ENCODE measurements around the gene FAM221B.

FAM221B gene

DNA sequence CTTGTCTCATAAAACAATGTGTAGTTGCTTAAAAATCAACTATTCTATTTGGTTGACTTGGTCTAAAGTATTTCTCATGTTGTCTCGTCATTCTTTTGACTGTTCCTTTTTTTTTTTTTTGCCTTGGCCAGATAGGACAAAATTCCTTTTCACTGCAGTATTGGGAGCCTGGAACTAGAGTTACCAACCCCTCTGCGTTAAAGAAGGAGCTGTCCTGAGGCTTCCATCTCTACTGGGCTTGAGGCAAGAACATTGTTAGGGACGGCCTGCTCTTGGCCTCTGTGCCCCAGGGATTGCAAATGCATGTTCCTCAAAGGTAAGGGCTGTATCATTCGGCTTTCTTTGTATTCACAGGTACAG is 38.5 kb downstream of the FAM221B start:
- DNase-seq = no peak

- no peak for DNase-seq
Observed at GRCh38 chr9:35789541-35789940, 39.0 kb downstream of the FAM221B start.

DNA sequence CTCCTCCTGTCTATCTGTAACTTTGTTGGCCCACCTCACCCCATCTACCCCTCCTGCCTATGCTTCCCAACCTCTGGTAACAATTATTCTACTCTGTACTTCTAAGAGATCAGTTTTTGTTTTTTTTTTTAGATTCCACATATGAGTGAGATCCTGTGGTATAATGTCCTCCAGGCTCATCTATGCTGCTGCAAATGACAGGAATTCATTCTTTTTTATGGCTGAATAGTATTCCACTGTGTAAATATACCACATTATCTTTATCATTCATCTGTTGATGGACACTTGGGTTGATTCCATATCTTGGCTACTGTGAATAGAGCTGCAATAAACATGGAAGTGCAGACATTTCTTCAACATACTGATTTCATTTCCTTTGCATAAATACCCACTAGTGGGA is 45.1 kb downstream of the FAM221B start:
- DNase-seq = no peak

- DNase-seq = no peak
Observed at GRCh38 chr9:35781066-35781465, 47.5 kb downstream of the FAM221B start.

- no peak for DNase-seq
Observed at GRCh38 chr9:35778496-35778895, 50.0 kb downstream of the FAM221B start.

DNA sequence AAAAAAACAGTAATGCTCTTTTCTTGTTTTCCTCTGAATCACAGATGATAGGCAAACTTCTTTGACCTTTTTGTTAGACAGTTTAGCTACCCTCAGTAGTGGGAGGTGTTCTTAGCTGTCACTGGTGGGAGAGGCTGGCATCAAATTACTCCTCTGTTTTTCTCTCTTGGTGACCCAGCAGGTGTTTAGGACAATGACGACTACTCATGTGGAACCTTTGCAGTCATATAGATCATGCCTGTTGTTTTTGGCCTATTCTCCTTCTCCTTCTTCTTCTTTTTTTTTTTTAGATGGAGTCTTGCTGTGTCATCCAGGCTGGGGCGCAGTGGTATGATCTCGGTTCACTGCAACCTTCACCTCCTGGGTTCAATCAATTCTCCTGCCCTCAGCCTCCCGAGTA is 52.5 kb downstream of the FAM221B start:
- DNase-seq = peak; percentile 66

DNA sequence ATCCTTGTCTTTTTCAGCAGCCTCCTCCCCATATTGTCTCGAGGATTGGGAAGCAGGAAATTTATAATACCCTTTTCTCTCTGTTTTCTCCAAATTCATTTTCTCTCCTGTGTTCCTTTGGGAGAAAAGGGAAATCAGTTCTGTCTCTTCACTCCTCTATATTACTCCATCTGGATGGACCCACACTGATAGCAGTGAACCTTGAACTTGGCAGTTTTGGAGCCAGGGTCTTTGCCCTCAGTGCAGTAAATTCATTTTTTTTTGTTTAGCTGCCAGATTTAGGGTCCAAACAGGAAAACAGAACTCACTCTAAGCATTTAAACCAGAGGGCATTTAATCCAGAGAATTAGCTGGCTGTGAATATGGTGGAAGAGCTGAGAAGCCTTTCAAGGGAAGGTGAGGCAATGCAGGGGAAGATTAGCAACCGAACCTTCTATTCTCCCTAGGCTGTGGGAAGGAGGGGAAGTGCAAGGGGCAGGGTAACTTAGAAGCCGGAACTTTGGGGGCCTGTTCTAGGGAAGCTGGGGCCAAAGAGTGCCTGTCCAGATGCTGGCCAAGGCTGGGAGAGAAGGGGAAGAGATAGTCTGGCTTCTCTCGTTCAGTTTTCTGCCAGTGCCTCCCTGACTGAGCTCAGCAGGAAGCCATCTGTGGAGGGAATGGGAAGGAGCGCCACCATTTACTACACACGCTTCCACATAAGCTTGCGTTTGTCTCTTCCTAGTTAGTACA is 53.5 kb downstream of the FAM221B start:
- peak; percentile 24 for DNase-seq

DNA sequence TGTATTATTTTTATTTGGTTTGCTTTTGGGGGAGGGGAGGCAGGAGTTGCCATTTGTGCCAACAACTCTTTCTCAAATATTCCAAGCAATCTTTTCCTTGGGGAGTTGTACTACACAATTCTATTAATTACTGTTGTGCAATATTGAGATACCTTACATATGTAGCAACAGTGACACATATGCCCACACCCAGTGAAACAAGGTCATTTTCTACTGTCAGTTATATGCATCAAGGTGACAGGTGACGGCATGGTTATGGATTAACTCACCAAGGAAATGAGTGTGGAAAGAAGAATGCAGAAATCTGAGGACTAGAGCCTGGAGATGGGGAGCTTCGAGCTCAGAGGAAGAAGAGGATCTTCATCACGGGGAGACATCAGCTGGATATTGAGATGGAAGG is 56.6 kb downstream of the FAM221B start:
- DNase-seq = peak; percentile 31

- DNase-seq = peak; percentile 89
Observed at GRCh38 chr9:35771534-35771933, 57.0 kb downstream of the FAM221B start.

- DNase-seq = no peak
Observed at GRCh38 chr9:35771075-35771433, 57.5 kb downstream of the FAM221B start.

- no peak for DNase-seq
Observed at GRCh38 chr9:35769763-35770162, 58.8 kb downstream of the FAM221B start.

DNA sequence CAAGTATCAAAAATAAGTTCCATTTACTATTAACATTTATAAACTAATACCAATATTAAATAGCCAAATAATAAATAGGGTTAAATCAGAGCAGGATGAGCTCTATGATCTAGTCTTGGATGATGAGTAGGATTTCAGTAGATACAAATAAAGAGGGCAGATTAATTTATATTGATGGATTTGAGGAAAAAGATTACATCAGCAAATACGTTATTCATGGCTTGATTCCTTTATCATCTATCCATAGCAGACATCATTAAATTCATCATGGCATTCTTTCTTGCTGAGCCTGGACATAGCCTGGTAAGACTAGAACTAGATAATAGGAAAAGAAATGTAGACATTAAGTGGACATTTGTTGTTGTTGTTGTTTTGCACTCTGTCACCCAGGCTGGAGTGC is 61.1 kb downstream of the FAM221B start:
- DNase-seq = no peak

GRCh38 chr9:35766997-35767396 is 61.5 kb downstream of the FAM221B start:
- DNase-seq = no peak

All from COR-L47 (cell line).